MM.1S (cell line): ENCODE data around the gene XYLT1.

Experiments used
- DNase-seq: peaks from one replicate; pipeline ENCODE4 v3.0.0-alpha.2; 2015
- H2AFZ ChIP-seq: fragments of 300-600 bp; sonication (generic); 2 replicates; pipeline ENCODE4 v1.6.0; 2016; ENCODE audit warnings: antibody characterized with exemption, low read length
- H3F3A ChIP-seq: fragments of 300-600 bp; sonication (generic); 2 replicates; pipeline ENCODE4 v1.6.1; 2016; ENCODE audit warnings: mild to moderate bottlenecking, antibody characterized with exemption, low read length, moderate library complexity, mixed read lengths; ENCODE audit not compliant: insufficient read depth
- H3K27ac ChIP-seq: fragments of 300-600 bp; sonication (generic); 2 replicates; pipeline ENCODE4 v1.5.1; 2016; ENCODE audit warnings: mild to moderate bottlenecking, low read length
- H3K27me3 ChIP-seq: fragments of 300-600 bp; sonication (generic); replicated peaks from 2 replicates; pipeline ENCODE4 v1.6.0; 2016; ENCODE audit warnings: low read length; ENCODE audit not compliant: insufficient read depth
- H3K36me3 ChIP-seq: fragments of 300-600 bp; sonication (generic); replicated peaks from 2 replicates; pipeline ENCODE4 v1.6.1; 2016; ENCODE audit warnings: mild to moderate bottlenecking, low read length, mixed read lengths; ENCODE audit not compliant: insufficient read depth
- H3K4me1 ChIP-seq: fragments of 300-600 bp; sonication (generic); 2 replicates; pipeline ENCODE4 v1.6.1; 2016; ENCODE audit warnings: low read length, mixed read lengths
- H3K4me2 ChIP-seq: fragments of 300-600 bp; sonication (generic); 2 replicates; pipeline ENCODE4 v1.6.0; 2016; ENCODE audit warnings: low read depth, low read length
- H3K4me3 ChIP-seq: fragments of 300-600 bp; sonication (generic); 2 replicates; pipeline ENCODE4 v1.5.1; 2016; ENCODE audit warnings: low read length, mixed read lengths
- H3K79me2 ChIP-seq: fragments of 300-600 bp; sonication (generic); 2 replicates; pipeline ENCODE4 v1.6.1; 2016; ENCODE audit warnings: mixed run types, low read length, mixed read lengths
- H3K9ac ChIP-seq: fragments of 300-600 bp; sonication (generic); 2 replicates; pipeline ENCODE4 v1.6.1; 2016; ENCODE audit warnings: low read length, mixed read lengths
- H3K9me2 ChIP-seq: fragments of 300-600 bp; sonication (generic); replicated peaks from 2 replicates; pipeline ENCODE4 v1.6.1; 2016; ENCODE audit warnings: mild to moderate bottlenecking, low read length, mixed read lengths; ENCODE audit not compliant: insufficient read depth
- H3K9me3 ChIP-seq: fragments of 300-600 bp; sonication (generic); replicated peaks from 2 replicates; pipeline ENCODE4 v1.6.1; 2016; ENCODE audit warnings: mild to moderate bottlenecking, low read length, mixed read lengths; ENCODE audit not compliant: insufficient read depth
- H4K20me1 ChIP-seq: fragments of 300-600 bp; sonication (generic); 2 replicates; pipeline ENCODE4 v1.6.1; 2016; ENCODE audit warnings: mild to moderate bottlenecking, low read length, moderate library complexity, mixed read lengths; ENCODE audit not compliant: insufficient read depth
- EZH2 ChIP-seq: fragments of 300-600 bp; sonication (generic); optimal IDR thresholded peaks from 2 replicates; pipeline ENCODE3; 2017; ENCODE audit warnings: low read depth, mild to moderate bottlenecking, antibody characterized with exemption, low read length, mixed read lengths
- EZH2phosphoT487 ChIP-seq: fragments of 300-600 bp; sonication (generic); IDR thresholded peaks from 2 replicates; pipeline ENCODE4 v1.6.1; 2018; ENCODE audit warnings: antibody characterized with exemption, low read length
- TF ChIP-seq, protein P1 (sequence below): fragments of 300-600 bp; sonication (generic); IDR thresholded peaks from 2 replicates; pipeline ENCODE4 v1.5.1; 2016; ENCODE audit warnings: antibody characterized with exemption, low read length, mixed read lengths

Gene XYLT1

GRCh38 chr16:17419266-17419665, 51.5 kb downstream of the XYLT1 start:
- DNase-seq: no peak
- Histone ChIP-seq H3K27me3 (no peaks in the 10 kb centered on the region), H3K4me2 (no peak overlapping the region), H3K9me2 (no peaks in the 10 kb centered on the region), H3F3A (0 out of 2 replicates have a peak, but pooled peaks cover 6% of the 10 kb centered on the region), H3K79me2 (peaks cover 71% of the 10 kb centered on the region), H4K20me1 (no peaks in the 10 kb centered on the region), H3K4me3 (no peak overlapping the region), H3K9me3 (no peaks in the 10 kb centered on the region), H3K27ac (no peak overlapping the region), H2AFZ (no peak overlapping the region), H3K4me1 (peaks cover 23% of the 10 kb centered on the region), H3K36me3 (no peaks in the 10 kb centered on the region), H3K9ac (no peak overlapping the region)
- TF ChIP-seq, protein P1, sequence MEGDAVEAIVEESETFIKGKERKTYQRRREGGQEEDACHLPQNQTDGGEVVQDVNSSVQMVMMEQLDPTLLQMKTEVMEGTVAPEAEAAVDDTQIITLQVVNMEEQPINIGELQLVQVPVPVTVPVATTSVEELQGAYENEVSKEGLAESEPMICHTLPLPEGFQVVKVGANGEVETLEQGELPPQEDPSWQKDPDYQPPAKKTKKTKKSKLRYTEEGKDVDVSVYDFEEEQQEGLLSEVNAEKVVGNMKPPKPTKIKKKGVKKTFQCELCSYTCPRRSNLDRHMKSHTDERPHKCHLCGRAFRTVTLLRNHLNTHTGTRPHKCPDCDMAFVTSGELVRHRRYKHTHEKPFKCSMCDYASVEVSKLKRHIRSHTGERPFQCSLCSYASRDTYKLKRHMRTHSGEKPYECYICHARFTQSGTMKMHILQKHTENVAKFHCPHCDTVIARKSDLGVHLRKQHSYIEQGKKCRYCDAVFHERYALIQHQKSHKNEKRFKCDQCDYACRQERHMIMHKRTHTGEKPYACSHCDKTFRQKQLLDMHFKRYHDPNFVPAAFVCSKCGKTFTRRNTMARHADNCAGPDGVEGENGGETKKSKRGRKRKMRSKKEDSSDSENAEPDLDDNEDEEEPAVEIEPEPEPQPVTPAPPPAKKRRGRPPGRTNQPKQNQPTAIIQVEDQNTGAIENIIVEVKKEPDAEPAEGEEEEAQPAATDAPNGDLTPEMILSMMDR: no peak
- no peak for TF ChIP-seq EZH2
- no peak for TF ChIP-seq EZH2phosphoT487

- H3K4me2 ChIP-seq: peak overlapping the region; percentile 56; the same call in 1 of the 2 replicates
Observed at GRCh38 chr16:17417740-17418139, 53.0 kb downstream of the XYLT1 start.

DNA sequence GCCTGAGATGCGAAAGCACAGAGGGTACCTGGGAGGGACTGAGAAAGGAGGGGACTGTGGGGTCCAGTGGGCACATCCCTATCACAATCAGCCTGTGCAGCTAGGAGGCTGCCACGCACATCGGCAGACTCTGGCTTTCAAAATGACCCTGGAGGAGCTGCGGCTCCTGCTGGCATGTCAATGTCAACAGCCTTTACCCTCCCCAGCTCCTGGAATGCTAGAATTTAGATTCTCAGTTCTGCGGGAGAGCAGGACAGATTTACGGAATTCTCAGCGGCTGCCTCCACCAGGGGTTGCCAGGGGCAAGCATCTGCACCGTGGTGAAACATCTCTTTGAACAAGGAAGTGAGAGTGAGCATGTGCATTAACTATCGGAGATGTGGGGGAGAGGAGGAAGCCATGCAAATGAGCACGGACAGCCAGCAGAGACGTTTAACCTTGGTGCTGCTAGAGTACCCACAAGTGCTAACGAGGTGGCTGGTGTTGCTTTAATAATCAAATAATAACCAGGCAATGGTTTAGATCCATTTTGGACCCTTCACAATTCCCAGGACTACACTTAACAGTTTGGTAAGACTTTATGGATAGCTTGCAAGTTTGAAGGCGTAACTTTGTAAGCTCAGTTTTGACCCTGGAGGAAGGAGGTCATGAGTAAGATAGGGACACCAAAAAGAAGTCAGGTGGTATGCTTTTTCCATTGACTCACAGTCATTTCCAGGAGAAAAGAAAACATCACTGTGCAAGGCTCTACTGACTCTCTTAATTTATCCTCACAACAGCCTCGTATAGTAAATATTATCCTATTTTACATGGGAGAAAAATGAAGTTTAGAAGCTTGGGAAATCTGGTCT, 54.1 kb downstream of the XYLT1 start:
- DNase-seq: peak; percentile 82
- Histone ChIP-seq H3K4me2 (peak overlapping the region; percentile 56), H2AFZ (peak overlapping the region; percentile 7), H3K9ac (peak overlapping the region; percentile 43), H3K27ac (peak overlapping the region; percentile 68), H3K9me2 (no peaks in the 10 kb centered on the region), H3K4me3 (peak overlapping the region; percentile 48), H3K9me3 (no peaks in the 10 kb centered on the region), H3K79me2 (peaks cover 78% of the 10 kb centered on the region), H3K36me3 (no peaks in the 10 kb centered on the region), H3K27me3 (no peaks in the 10 kb centered on the region), H4K20me1 (no peaks in the 10 kb centered on the region), H3K4me1 (peaks cover 23% of the 10 kb centered on the region), H3F3A (0 out of 2 replicates have a peak, but pooled peaks cover 6% of the 10 kb centered on the region)
- TF ChIP-seq, protein P1: peak; percentile 42
- no peak for TF ChIP-seq EZH2phosphoT487
- no peak for TF ChIP-seq EZH2

More at GRCh38 chr16:17417740-17418139, 53.0 kb downstream of the XYLT1 start:
- no peaks in the 10 kb centered on the region for H3K9me2 ChIP-seq
- no peaks in the 10 kb centered on the region for H4K20me1 ChIP-seq
- no peaks in the 10 kb centered on the region for H3K27me3 ChIP-seq
- peaks cover 23% of the 10 kb centered on the region for H3K4me1 ChIP-seq
- H3K9me3 ChIP-seq: no peaks in the 10 kb centered on the region
- H3K27ac ChIP-seq: peak overlapping the region; percentile 68; the same call in 1 of the 2 replicates
- H3K36me3 ChIP-seq: no peaks in the 10 kb centered on the region
- TF ChIP-seq, protein P1: no peak
- TF ChIP-seq EZH2: no peak
- TF ChIP-seq EZH2phosphoT487: no peak
- no peak overlapping the region for H2AFZ ChIP-seq
- DNase-seq: no peak
- peaks cover 74% of the 10 kb centered on the region for H3K79me2 ChIP-seq
- H3K9ac ChIP-seq: no peak overlapping the region
- H3K4me3 ChIP-seq: no peak overlapping the region
- 0 out of 2 replicates have a peak, but pooled peaks cover 6% of the 10 kb centered on the region for H3F3A ChIP-seq
